GM23338 (cell line): ENCODE results near the gene PIAS4. TPM values are rescaled to one million over a fixed set of nuclear protein-coding genes. Genes with fewer than 3 reads are reported as not detected.

Experiments used
- ATAC-seq: fragments of 200-7000 bp; cut with Tn5 transposase; 3 replicates; pipeline ENCODE4 v1.9.1; 2020
- DNase-seq: peaks from one replicate; pipeline ENCODE4 v3.0.0-alpha.2; 2015; ENCODE audit warnings: low spot score
- H2AFZ ChIP-seq: fragments of 200-600 bp; sonication (generic); 2 replicates; pipeline ENCODE4 v1.8.0; 2016; ENCODE audit warnings: antibody characterized with exemption, mild to moderate bottlenecking, moderate library complexity
- H3F3A ChIP-seq: fragments of 200-600 bp; sonication (generic); replicated peaks from 2 replicates; pipeline ENCODE4 v1.8.0; 2017; ENCODE audit warnings: antibody characterized with exemption, mixed run types, low read depth
- H3K27ac ChIP-seq: fragments of 200-600 bp; sonication (generic); 2 replicates; pipeline ENCODE4 v1.6.1; 2016; ENCODE audit warnings: low read depth
- H3K27me3 ChIP-seq: fragments of 200-600 bp; sonication (generic); 2 replicates; pipeline ENCODE4 v1.8.0; 2016; ENCODE audit warnings: mild to moderate bottlenecking, mixed run types, moderate library complexity; ENCODE audit not compliant: insufficient read depth
- H3K36me3 ChIP-seq: fragments of 200-600 bp; sonication (generic); 2 replicates; pipeline ENCODE4 v1.8.0; 2016; ENCODE audit warnings: mild to moderate bottlenecking; ENCODE audit not compliant: insufficient read depth
- H3K4me1 ChIP-seq: fragments of 200-600 bp; sonication (generic); 2 replicates; pipeline ENCODE4 v1.8.0; 2016; ENCODE audit warnings: mild to moderate bottlenecking, moderate library complexity; ENCODE audit not compliant: insufficient read depth
- H3K4me2 ChIP-seq: fragments of 200-600 bp; sonication (generic); 2 replicates; pipeline ENCODE4 v1.7.1; 2017; ENCODE audit warnings: mixed run types
- H3K4me3 ChIP-seq: fragments of 200-600 bp; sonication (generic); 2 replicates; pipeline ENCODE4 v1.6.1; 2016; ENCODE audit warnings: mixed run types
- H3K79me2 ChIP-seq: fragments of 200-600 bp; sonication (generic); replicated peaks from 2 replicates; pipeline ENCODE4 v1.8.0; 2017; ENCODE audit warnings: mild to moderate bottlenecking; ENCODE audit not compliant: insufficient read depth
- H3K9me2 ChIP-seq: fragments of 200-600 bp; sonication (generic); 2 replicates; pipeline ENCODE4 v1.8.0; 2017; ENCODE audit not compliant: insufficient read depth
- H4K20me1 ChIP-seq: fragments of 200-600 bp; sonication (generic); replicated peaks from 2 replicates; pipeline ENCODE4 v1.8.0; 2017; ENCODE audit warnings: mild to moderate bottlenecking; ENCODE audit not compliant: insufficient read depth
- H3K27ac Mint-ChIP-seq: 2 replicates; pipeline ENCODE4 v1.8.0; 2020; ENCODE audit warnings: inconsistent platforms, mild to moderate bottlenecking, moderate library complexity, mixed read lengths
- H3K27me3 Mint-ChIP-seq: 3 replicates; pipeline ENCODE4 v1.8.0; 2022; ENCODE audit warnings: low read depth, mild to moderate bottlenecking, moderate library complexity, mixed read lengths, inconsistent platforms; ENCODE audit not compliant: insufficient read depth, poor library complexity
- H3K36me3 Mint-ChIP-seq: 3 replicates; pipeline ENCODE4 v1.8.0; 2021; ENCODE audit warnings: low read depth, mild to moderate bottlenecking, inconsistent platforms, moderate library complexity, mixed read lengths
- H3K4me1 Mint-ChIP-seq: 3 replicates; pipeline ENCODE4 v1.8.0; 2020; ENCODE audit warnings: mild to moderate bottlenecking, inconsistent platforms, mixed read lengths
- H3K4me3 Mint-ChIP-seq: 3 replicates; pipeline ENCODE4 v1.8.0; 2021; ENCODE audit warnings: moderate library complexity, mild to moderate bottlenecking, inconsistent platforms, mixed read lengths
- H3K9me3 Mint-ChIP-seq: 3 replicates; pipeline ENCODE4 v1.8.0; 2020; ENCODE audit warnings: moderate library complexity, mild to moderate bottlenecking, inconsistent platforms, mixed read lengths
- CREB1 ChIP-seq: fragments of 250-450 bp; sonication (Bioruptor Pico); IDR thresholded peaks from 2 replicates; pipeline ENCODE4 v1.5.0; 2020; ENCODE audit warnings: low read depth, mild to moderate bottlenecking, moderate library complexity
- CTCF ChIP-seq, 2 experiments: fragments of 200-600 bp in 1 of 2; sonication (generic) in 1 of 2; conservative IDR thresholded peaks; 2 replicates each; pipeline versions ENCODE4 v1.5.1 to v1.6.1; 2016 to 2017; ENCODE audit warnings: antibody characterized with exemption in 2 of 2, low read depth in 2 of 2, mild to moderate bottlenecking in 2 of 2, moderate library complexity in 1 of 2
- NANOG ChIP-seq: IDR thresholded peaks from 2 replicates; pipeline ENCODE4 v1.6.1; 2016; ENCODE audit warnings: antibody characterized with exemption, borderline replicate concordance
- POLR2AphosphoS5 ChIP-seq: IDR thresholded peaks from 2 replicates; pipeline ENCODE4 v1.6.1; 2016; ENCODE audit warnings: antibody characterized with exemption, low read depth
- ZNF114 ChIP-seq: fragments of 250-450 bp; sonication (Bioruptor Pico); IDR thresholded peaks from 2 replicates; pipeline ENCODE4 v1.5.0; 2020; ENCODE audit warnings: mild to moderate bottlenecking, moderate library complexity
- ZNF331 ChIP-seq: fragments of 250-450 bp; sonication (Bioruptor Pico); IDR thresholded peaks from 2 replicates; pipeline ENCODE4 v1.5.0; 2020; ENCODE audit warnings: low read depth, mild to moderate bottlenecking, moderate library complexity
- polyA plus RNA-seq: library from polyadenylated mRNA; unstranded; fragments of >200 nt; fragmentation: Nextera tagmentation; extraction: Ambion mirVana; gene quantifications from 2 replicates; pipeline ENCODE4 v1.2.1, GENCODE V29; 2016
- total RNA-seq: library from RNA; depleted of rRNA; stranded (reverse); fragments of >200 nt; shearing (Covaris generic); gene quantifications from 2 replicates; pipeline ENCODE4 v1.2.3, GENCODE V29; 2014

Gene PIAS4
- total and polyA plus RNA-seq, 2 experiments from 2014 or later = 17.0 to 48.4 TPM

GRCh38 chr19:3986260-3987041 is 21.1 kb upstream of the PIAS4 start:
- Mint-ChIP-seq H3K27me3 (peaks cover 50% of the 10 kb centered on the region), H3K9me3 (peaks cover 21% of the 10 kb centered on the region)
- H3K27me3 ChIP-seq = peaks cover 7% of the 10 kb centered on the region; the same call in 1 of the 2 replicates

GRCh38 chr19:3987619-3988371 is 19.7 kb upstream of the PIAS4 start:
- peak overlapping the region; percentile 98 for H3K4me3 Mint-ChIP-seq
- H3K4me1 ChIP-seq = peaks cover 20% of the 10 kb centered on the region
- no peak for TF ChIP-seq ZNF331
- TF ChIP-seq CTCF (conservative IDR thresholded peaks at IDR 0.05; ENCODE audit: low read depth in 2 of 2) = peak; percentile 73 to 74
- no peak for TF ChIP-seq POLR2AphosphoS5
- 0 out of 2 replicates have a peak, but pooled peaks have one; percentile 32 for TF ChIP-seq CREB1 (CRISPR knock-in tag)
- no peak for TF ChIP-seq ZNF114 (CRISPR knock-in tag)
- H3K9me2 ChIP-seq = 0 out of 2 replicates have a peak, but pooled peaks cover 3% of the 10 kb centered on the region
- peaks cover 26% of the 10 kb centered on the region for H3K36me3 Mint-ChIP-seq
- peaks cover 7% of the 10 kb centered on the region; the same call in 1 of the 2 replicates for H3K27me3 ChIP-seq
- peak overlapping the region; percentile 100 for H3K4me2 ChIP-seq
- peaks cover 25% of the 10 kb centered on the region for H3F3A ChIP-seq
- H3K27ac ChIP-seq = no peak overlapping the region
- no peak overlapping the region for H3K27ac Mint-ChIP-seq
- H4K20me1 ChIP-seq = peaks cover 21% of the 10 kb centered on the region
- peaks cover 41% of the 10 kb centered on the region for H3K27me3 Mint-ChIP-seq
- H3K36me3 ChIP-seq = peaks cover 18% of the 10 kb centered on the region
- peaks cover 21% of the 10 kb centered on the region for H3K9me3 Mint-ChIP-seq
- no peak for ATAC-seq
- H3K4me3 ChIP-seq = peak overlapping the region; percentile 100
- H3K79me2 ChIP-seq = peaks cover 25% of the 10 kb centered on the region
- peak; percentile 84 for DNase-seq
- peaks cover 32% of the 10 kb centered on the region for H3K4me1 Mint-ChIP-seq
- 0 out of 2 replicates have a peak overlapping the region, but pooled peaks have one; percentile 74 for H2AFZ ChIP-seq

More at GRCh38 chr19:3986260-3987041, 21.1 kb upstream of the PIAS4 start:
- Mint-ChIP-seq H3K27ac (peak overlapping the region; percentile 71; the same call in 1 of the 2 replicates), H3K36me3 (peaks cover 40% of the 10 kb centered on the region), H3K4me1 (peaks cover 40% of the 10 kb centered on the region), H3K4me3 (peak overlapping the region; percentile 98)
- Histone ChIP-seq H4K20me1 (peaks cover 34% of the 10 kb centered on the region), H3K4me1 (peaks cover 20% of the 10 kb centered on the region), H3K4me3 (peak overlapping the region; percentile 100), H3K4me2 (peak overlapping the region; percentile 100), H3K36me3 (peaks cover 30% of the 10 kb centered on the region), H3K79me2 (peaks cover 39% of the 10 kb centered on the region), H3K9me2 (0 out of 2 replicates have a peak, but pooled peaks cover 3% of the 10 kb centered on the region), H3F3A (peaks cover 38% of the 10 kb centered on the region), H2AFZ (no peak overlapping the region), H3K27ac (no peak overlapping the region)
- TF ChIP-seq NANOG (no peak), CTCF (conservative IDR thresholded peaks at IDR 0.05; ENCODE audit: low read depth in 2 of 2) (peak; percentile 44 to 58), CREB1 (CRISPR knock-in tag) (peak; percentile 61)
- ATAC-seq = peak; percentile 51
- peak; percentile 91 for DNase-seq
